Measurements from ENCODE around the gene ZNF436. TPM values are rescaled to one million over a fixed set of nuclear protein-coding genes. Genes with fewer than 3 reads are reported as not detected.

ZNF436 gene
- total RNA-seq, 1 experiment from 2014 or later: 5.9 TPM

DNA sequence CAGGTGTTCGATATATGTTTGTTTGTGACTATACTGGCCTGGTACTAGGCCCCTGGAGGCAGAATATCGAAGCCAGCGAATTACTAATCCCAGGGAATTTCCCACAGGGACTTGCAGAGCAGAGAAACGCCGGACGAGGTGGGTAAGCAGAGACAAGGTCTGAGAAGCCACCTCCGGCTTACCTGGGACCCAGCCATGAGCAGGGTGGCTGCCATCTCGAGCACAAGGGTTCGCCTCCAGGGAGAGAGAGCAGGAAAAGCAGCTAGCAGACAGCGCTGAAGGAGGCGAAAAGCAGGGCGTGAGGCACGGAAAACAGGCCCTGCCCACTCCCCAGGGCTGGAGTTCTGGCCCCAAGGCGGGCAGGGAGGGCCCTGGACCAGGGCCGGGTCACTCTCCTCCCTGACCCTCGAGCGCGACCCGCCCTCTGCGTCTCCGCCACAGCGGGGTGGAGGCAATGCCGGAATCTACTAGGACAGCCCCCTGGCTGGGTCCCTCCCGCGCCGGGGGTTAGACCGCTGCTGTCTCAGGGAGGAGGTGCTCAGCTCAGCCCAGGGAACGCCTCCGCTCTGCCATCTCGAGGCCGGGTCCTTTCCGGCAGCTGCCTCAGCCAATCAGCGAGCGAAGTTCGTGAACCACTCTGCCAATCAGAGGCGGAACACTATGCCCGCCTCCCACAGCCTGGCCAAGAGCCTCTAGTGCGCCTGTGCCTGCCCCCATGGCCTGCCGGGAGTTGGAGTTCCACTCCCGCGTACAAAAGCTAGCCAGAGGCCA is 1.7 kb downstream of the ZNF436 start:
- DNase-seq (ENCODE audit: extremely low read depth, low read depth): peak; percentile 97

DNA sequence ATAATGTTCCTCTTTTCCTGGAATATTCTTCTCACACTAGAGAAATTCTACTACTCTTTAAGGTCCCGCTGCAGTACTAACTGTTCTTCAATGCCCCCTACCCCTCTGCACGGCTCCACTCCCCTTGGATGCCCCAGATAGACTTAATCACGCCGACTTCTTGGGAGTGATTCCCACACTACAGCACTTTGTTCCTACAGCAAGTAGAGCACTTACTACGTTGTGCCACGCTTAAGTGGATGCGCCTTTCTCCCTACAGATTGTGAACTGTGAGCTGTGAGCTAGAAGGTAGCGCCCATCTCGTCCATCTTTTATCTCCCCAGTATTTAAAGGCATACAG is 2.2 kb downstream of the ZNF436 start:
- no peak for DNase-seq (ENCODE audit: extremely low read depth, low read depth)

DNA sequence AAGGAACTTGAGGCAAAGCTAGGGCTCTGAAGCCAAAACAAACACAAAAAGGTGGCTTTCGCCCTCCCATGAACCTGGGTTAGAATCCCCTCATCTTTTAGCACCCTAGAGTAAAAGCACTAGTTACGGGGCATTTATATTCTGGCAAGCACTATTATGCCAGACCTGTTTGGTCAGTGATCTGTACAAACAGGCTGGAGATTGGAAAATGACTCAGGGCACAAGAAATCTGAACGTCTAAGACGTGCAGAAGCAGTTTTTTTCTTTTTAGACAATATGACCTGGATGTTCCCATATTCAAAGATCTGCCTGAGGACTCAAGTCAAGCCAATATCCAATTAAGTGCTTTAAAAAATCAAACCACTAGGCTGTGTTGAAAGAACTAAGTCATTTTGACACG is 3.0 kb downstream of the ZNF436 start:
- no peak for DNase-seq (ENCODE audit: extremely low read depth, low read depth)

DNA sequence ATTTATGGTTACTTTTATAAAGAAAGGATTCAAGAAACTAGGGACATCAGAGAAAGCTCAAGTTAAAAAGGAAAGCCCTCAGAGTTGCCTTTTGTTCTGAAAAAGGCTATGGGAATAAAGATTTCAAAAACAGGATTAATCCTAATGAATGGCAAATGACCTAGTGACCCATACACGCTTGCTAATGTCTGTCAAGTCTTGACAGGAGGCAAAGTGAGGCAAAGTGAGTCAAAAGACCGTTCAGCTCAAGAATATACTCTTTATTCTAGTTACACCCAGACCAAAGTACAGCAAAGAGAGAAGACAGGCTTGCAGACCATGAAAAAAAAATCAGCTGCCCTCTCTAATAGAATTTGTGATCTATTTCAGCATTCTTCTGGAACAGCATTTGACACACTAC is 3.5 kb downstream of the ZNF436 start:
- no peak for DNase-seq (ENCODE audit: extremely low read depth, low read depth)

DNA sequence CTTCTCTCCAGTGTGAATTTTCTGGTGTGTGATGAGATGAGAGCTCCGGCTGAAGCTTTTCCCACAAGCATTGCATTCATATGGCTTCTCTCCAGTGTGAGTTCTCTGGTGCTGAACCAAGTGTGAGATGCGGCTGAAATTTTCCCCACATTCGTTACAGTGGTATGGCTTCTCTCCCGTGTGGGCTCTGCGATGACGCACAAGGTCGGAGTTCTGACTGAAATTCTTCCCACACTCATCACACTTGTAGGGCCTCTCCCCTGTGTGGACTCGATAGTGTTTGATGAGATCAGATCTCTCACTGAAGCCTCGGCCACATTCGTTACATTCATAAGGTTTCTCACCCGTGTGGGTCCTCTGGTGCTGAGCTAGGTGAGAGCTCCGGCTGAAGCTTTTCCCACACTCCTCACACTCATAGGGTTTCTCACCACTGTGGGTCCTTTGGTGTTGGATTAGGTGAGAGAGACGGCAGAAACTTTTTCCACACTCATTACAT is 7.4 kb downstream of the ZNF436 start:
- DNase-seq (ENCODE audit: extremely low read depth, low read depth): no peak

DNA sequence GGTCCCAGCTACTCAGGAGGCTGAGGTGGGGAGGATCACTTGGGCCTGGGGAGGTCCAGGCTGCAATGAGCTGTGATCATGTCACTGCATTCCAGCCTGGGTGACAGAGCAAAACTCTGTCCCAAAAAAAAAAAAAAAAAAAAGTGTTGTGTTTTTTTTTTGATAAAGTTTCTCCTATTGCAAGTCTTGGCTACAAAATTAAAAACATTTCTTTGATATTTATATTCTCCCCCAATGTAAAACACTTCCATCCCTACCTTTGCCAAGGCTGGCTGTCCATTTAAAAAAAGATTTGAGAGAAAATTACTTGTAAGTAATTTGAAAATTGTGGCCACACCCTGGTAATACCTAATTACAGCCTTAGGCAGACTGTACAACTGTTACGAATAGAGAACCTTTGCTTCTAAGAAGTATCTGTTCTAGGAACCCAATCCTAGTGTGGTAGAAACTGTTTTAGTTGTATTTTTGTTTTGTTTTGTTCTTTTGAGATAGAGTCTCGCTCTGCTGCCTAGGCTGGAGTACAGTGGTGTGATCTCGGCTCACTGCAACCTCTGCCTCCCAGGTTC is 11.2 kb downstream of the ZNF436 start:
- no peak for DNase-seq (ENCODE audit: extremely low read depth, low read depth)

DNA sequence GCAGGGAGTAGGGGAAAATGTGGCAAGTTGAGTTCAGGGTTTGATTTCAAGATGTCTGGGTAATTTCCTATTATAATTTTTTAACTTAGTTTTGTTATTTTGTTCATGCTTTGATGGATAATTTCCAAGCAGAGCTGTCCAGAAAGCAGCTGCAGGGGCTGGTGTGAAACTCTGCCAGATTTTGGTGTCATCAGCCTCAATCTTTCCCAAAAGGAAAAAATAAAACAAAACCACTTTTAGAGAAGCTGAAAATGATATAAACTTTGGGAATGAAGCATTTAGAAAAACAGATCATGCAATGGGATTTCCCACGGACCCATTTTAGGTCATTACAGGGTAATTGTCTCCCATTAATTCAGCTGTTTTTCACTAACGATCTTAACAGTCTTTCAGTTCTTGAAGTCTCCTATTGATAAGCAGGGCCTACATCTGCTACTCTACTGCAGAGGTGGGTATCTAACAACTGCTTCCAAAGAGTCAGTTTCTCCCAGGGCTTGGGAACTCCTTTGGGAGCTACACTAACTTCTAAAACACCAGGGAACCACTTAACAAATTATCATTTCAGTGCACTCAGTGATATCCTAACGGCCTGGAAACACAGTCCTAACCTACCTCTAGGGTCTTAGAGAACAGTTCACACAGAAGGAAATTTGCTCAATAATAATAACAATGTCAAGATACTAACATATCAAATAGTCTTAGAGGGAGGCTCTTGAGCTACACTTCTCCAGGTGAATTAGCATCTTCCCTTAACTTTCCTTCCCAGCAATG is 12.3 kb downstream of the ZNF436 start:
- no peak for DNase-seq (ENCODE audit: extremely low read depth, low read depth)

DNA sequence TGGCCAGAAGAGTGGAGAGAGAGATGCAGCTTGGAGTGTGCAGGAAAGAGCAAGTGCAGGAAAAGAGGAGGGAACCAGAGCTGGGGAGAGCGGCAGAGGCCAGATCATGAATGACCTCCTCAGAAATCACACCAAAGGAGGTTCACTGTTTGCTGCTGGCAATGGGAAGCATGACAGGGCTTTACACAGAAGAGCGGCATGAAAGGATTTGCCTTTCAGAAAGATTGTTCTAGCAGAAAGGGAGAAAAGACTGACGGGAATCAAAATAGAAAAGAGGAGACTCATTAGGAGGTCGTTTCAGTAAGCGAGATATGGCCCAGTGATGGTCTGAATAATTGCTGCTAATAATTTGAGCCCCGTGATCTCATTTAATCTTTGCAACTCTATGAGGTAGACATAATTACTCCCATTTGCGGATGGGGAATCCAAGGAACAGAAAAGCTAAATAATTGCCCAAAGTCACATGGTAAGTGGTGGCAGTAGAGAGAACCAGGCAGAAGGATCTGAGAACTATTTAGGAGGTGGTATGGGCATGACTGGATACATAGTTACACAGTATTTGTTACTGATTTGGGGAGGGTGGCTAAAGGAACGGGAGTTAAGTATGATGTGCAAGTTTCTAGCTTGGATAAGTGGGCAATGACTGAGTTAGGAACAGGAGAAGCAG is 13.0 kb downstream of the ZNF436 start:
- DNase-seq (ENCODE audit: extremely low read depth, low read depth): no peak

DNA sequence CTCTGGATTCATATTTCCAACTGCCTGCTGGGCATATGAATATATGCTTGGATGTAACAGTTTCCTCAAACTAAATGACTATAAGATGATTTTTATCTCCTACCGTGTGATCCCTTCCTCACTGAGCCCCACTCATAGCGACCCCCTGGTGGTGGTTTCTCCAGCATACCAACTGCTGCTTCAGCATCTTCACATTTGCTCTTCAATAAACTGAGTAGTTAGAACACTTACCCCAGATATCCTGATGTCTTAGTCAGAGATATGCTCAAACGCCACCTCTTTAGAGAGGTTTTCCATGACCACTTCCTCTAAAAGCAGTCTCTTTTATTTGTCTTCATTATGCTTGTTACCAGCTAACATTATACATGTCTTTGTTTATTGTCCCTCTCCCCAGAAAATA is 15.4 kb downstream of the ZNF436 start:
- no peak for DNase-seq (ENCODE audit: extremely low read depth, low read depth)

DNA sequence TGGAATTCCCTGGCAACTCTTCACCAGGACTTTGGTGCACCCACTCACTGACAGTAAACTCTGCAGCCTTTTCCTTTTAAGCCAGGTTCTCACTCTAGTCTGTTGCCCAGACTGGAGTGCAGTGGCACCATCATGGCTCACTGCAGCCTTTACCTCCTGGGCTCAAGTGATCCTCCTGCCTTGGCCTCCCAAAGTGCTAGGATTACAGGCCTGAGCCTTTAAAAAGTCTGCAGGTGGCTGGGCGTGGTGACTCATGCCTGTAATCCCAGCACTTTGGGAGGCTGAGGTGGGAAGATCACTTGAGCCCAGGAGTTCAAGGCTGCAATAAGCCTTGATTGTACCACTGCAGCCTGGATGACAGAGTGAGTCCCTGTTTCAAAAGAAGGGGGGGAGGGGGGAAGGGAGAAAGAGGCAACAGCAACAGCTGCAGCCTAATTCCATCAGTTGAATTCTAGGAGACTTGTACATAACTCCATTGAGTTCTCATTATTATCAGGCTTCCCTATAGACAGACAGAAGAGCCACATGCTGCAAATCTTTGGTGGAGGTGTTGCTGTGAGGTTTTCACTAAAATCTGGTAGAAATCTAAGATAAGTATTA is 17.4 kb downstream of the ZNF436 start:
- DNase-seq (ENCODE audit: extremely low read depth, low read depth): no peak

DNA sequence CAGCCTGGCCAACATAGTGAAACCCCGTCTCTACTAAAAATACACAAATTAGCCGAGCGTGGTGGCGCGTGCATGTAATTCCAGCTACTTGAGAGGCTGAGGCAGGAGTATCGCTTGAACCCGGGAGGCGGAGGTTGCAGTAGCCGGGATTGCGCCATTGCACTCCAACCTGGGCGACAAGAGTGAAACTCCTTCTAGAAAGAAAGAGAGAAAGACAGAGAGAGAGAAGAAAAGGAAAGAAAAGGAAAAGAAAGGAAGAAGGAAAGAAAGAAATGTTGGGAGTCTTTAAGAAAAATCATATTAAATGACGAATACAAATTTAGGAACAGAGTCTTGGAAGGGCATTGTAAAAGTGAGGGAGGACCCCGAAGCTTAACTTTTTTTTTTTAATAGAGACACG is 23.7 kb downstream of the ZNF436 start:
- DNase-seq (ENCODE audit: extremely low read depth, low read depth): no peak

DNA sequence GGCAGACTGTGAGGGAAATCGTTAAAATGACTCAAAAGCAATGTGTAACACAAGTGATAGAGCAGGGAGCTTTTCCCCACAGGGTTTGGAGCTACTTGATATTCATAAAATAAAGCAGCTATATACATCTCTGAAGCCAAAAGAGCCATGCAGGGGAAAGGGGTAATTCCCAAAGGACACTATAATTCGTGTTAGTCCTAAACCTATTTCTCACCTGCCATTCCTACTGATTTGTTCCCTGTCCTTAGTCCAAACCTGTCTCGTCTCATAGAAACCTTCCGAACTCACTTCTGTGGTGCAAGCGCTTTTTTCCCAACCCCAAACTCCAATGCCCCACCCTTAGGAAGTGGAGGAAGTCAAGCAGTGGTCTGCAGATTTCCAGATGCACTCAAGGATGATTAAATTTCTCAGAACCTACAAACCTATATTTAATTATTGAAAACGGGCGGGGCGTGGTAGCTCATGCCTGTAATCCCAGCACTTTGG is 24.6 kb downstream of the ZNF436 start:
- DNase-seq (ENCODE audit: extremely low read depth, low read depth): no peak

DNA sequence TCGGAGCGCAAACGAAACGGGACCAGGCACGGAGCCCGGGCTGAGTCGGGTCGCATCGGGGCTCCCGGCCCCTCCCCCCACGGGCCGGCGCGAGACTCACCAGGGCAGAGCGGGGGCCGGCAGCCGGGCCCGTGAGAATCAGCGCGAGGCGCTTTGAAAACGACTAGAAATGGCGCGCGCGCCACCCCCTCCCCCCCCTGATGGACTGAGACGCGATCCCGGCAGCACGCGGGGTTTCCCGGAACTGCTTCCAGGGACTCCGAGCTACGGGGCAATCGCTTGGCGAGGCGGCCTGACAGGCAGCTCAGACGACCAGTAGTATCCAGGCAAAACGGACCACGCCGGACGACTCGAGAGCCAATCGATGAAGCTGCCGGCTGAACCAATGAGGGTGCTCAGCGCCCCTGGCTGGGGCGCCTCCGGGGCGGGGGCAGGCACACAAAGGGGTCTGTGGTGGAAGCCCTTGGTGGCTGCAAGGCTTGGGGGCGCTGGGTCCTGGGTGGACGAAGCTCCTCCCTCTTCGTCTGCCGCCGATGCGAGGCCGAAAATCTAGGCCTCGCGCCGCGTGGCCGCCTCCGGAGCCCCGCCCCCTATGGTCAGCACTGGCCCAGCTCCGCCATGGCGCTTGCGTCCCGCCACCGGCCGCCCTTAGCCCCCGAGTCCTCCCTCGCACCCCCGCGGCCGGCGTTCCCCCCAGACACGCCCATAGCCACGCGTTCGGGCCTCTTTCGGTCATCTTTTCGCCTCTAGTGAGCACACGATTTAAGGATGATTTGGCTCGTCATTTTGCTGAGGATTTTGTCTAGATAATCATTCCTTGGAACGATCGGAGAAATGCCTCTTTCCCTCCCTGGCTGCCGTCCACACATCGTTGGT is 25.3 kb downstream of the ZNF436 start, which contains the start of gene HNRNPR:
Gene HNRNPR (minus strand): TSS at position 174 of the 876 bp plus-strand sequence. CDS start 3,276 bp downstream, outside the sequence.
- DNase-seq (ENCODE audit: extremely low read depth, low read depth): peak; percentile 99

DNA sequence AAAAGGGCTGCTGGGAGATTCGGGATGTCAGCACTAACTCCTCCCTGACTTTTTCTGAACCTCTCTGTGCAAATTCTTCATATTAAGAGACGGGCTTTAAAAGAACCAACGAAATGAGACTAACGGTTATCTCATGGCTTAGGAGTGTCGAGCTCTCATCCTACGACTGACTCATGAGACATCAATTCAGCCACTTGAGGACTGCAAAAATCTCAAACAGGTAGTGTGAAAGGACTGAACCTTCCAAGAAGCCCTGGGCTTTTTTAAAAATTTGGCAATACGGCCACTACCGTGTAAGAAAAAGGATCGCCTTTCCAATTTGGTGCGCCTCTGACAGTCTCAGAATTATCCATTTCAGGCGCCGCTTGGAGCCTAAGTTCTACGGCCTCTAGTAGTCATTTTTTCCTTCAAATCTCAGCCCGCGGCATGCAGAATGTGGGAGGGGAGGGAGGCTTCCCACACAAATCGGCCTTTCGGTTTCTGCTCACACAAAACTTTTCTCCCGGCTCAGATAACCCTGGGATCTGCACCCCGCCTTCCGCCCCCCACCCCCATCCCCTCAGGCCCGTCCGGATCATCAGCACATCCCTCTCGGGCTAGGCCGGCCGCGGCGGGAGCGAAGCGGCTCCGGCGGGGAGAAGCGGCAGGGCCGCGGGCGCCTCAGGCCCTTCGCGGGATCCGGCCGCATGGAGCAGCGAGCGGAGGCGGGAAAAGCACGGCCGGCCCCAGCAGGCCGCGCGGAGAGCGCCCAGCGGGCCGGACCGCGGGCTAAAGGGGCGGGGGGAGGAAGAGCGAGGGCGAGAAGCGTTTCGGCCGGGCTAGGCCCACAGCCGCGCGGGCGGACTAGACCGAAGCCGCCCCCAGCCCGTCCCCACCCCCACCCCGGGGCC is 26.2 kb downstream of the ZNF436 start:
- no peak for DNase-seq (ENCODE audit: extremely low read depth, low read depth)

DNA sequence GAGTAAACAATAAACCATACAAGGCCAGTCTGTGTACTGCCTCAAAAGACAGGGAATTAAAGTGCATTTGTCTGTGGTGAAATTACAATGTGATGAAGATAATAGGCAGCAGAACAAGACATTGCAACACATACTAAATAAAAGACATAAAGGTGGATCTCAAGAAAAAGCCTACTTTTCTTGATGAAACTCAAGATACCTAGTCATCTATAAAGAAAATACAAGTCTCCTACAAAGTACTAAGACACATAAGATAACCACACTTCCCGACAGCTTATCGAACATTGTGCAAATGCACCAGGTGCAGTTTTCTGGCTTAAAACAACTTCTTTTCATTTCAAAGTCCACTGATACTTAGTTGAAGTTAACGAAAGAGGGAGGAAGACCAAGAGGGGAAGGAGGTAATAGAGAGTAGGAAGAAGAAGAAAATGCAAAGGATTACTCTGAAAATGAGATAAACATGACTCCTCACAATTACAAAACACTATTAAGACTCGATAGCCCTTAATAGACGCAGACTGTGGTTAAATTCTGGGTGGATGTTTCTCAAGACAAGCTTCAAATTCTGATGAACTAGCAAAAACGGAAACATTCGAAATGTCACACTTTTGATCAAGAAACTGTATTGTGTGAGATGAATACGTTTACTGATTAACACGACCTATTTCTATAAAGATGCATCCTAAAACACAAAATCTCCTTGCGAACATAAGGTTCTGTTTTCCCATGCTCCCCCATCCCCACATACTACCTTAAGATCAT is 27.5 kb downstream of the ZNF436 start:
- DNase-seq (ENCODE audit: extremely low read depth, low read depth): no peak

DNA sequence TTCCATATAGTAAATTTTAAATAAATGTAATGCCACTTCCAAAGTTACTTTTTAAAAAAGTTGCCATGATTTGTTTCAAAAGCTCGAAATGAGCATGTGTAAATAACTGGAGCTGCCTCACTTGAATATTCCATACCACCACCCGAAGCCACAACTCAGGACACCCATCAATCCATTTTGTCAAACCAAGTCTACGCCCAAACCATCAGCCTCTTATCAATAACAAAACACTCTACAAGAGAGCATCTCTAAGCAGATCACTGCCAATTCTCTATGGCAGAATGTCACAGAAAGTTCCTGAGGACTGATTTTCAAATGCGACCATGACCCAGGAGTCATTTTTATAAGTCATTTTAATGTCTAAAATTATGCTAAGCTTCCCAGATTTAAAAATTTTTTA is 30.0 kb downstream of the ZNF436 start:
- no peak for DNase-seq (ENCODE audit: extremely low read depth, low read depth)

DNA sequence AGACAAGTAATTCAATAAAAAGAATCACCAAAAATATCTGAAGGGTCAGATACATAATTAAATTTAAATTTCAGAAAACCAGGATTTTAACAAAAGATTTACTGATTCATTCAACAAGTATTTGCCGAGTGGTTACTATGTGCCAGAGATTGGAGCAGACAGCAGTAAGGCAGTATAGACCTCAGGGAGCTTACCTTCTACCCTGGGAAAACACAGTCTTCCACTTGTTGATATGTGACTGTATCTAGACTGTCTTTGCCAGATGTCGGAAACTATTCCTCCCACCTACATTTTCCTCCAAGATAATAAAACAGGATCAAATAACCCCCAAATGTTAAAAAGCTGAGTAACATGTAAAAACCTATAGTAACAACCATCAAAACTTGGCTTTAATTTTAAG is 31.8 kb downstream of the ZNF436 start:
- DNase-seq (ENCODE audit: extremely low read depth, low read depth): no peak

DNA sequence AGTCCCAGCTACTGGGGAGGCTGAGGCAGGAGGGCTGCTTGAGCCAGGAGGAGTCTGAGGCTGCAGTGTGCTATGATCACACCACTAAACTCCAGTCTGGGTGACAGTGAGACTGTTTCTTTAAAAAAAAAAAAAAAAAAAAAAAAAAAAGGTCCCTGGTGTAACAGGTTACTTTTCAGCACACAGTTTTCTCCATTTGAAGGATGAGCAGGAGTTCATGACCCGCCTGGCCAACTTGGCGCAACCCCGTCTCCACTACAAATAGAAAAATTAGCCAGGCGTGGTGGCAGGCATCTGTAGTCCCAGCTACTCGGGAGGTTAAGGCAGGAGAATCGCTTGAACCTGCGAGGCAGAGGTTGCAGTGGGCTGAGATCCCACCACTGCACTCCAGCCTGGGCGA is 37.9 kb downstream of the ZNF436 start:
- no peak for DNase-seq (ENCODE audit: extremely low read depth, low read depth)
